ENCODE data around the gene ELL.

DNA sequence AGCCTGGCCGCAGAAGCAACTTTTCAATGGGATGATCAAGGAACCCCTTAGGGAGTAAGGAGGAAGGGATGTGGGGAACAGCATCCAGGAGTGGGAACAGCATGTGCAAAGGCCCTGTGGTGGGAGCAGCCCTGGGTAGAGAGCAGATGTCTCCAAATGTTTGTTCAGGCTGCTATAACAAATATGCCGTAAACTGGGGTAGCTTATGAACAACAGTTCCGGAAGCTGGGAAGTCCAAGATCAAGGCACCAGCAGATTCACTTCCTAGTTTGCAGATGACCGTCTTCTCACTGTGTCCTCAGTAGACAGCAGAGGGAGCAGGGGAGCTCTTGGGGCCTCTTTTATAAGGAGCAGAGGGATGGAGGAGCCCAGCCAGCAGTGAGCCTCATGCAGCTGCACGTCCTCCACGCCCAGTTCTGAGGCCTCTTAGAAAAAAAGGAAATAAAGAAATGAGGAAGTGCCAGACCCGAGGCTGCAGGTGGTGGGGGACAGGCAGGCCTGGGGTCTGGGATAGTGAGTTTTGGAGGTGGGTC, 120.2 kb downstream of the ELL start:
- TF ChIP-seq, protein P1, sequence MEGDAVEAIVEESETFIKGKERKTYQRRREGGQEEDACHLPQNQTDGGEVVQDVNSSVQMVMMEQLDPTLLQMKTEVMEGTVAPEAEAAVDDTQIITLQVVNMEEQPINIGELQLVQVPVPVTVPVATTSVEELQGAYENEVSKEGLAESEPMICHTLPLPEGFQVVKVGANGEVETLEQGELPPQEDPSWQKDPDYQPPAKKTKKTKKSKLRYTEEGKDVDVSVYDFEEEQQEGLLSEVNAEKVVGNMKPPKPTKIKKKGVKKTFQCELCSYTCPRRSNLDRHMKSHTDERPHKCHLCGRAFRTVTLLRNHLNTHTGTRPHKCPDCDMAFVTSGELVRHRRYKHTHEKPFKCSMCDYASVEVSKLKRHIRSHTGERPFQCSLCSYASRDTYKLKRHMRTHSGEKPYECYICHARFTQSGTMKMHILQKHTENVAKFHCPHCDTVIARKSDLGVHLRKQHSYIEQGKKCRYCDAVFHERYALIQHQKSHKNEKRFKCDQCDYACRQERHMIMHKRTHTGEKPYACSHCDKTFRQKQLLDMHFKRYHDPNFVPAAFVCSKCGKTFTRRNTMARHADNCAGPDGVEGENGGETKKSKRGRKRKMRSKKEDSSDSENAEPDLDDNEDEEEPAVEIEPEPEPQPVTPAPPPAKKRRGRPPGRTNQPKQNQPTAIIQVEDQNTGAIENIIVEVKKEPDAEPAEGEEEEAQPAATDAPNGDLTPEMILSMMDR (conservative IDR thresholded peaks at IDR 0.05 in 1 of 2, IDR thresholded peaks at IDR 0.05 in 1 of 2; ENCODE audit: extremely low read depth in 1 of 2, insufficient read depth in 1 of 2, low read depth in 1 of 2, low read length in 2 of 2), result peak; percentile 24 to 54
- TF ChIP-seq EZH2 (IDR thresholded peaks at IDR 0.05; ENCODE audit: borderline replicate concordance, low read length), result no peak

All from mammary epithelial cell (primary cell).